Type B pancreatic cell (in vitro differentiated cells): ENCODE measurements around the gene PRR15L. TPM values are rescaled to one million over a fixed set of nuclear protein-coding genes. Genes with fewer than 3 reads are reported as not detected.
"Not testable (repeated sequence)": the region's sequence is repeated elsewhere in the genome, so short reads cannot be mapped to it uniquely, and the experiment has no call there.

Experiments
- DNase-seq: peaks from one replicate; pipeline ENCODE4 v3.0.0; 2021; ENCODE audit warnings: mixed read lengths; ENCODE audit not compliant: unreplicated experiment; ENCODE audit errors: extremely low spot score
- H3K27ac Mint-ChIP-seq: 2 replicates; pipeline ENCODE4 v1.8.0; 2021; ENCODE audit warnings: mild to moderate bottlenecking, mixed read lengths
- H3K27me3 Mint-ChIP-seq: 2 replicates; pipeline ENCODE4 v1.8.0; 2021; ENCODE audit warnings: mixed read lengths
- H3K36me3 Mint-ChIP-seq: 2 replicates; pipeline ENCODE4 v1.8.0; 2021; ENCODE audit warnings: mixed read lengths
- H3K4me1 Mint-ChIP-seq: one replicate; pipeline ENCODE4 v1.8.0; 2021; ENCODE audit warnings: mixed read lengths; ENCODE audit not compliant: unreplicated experiment
- H3K4me3 Mint-ChIP-seq: 2 replicates; pipeline ENCODE4 v1.8.0; 2021; ENCODE audit warnings: mild to moderate bottlenecking, mixed read lengths
- H3K9me3 Mint-ChIP-seq: 2 replicates; pipeline ENCODE4 v1.8.0; 2021; ENCODE audit warnings: mixed read lengths
- total RNA-seq: library from RNA; stranded (reverse); gene quantifications from 2 replicates; pipeline ENCODE4 v1.2.1, GENCODE V29; 2021; ENCODE audit warnings: low replicate concordance
- TF ChIP-seq, protein P1 (sequence below): fragments of 200-600 bp; sonication (generic); conservative IDR thresholded peaks from 2 replicates; pipeline ENCODE4 v1.5.0; 2021; ENCODE audit warnings: antibody characterized with exemption, mild to moderate bottlenecking

Gene PRR15L
- total RNA-seq, 1 donor from 2014 or later = 20.0 TPM

- H3K4me1 Mint-ChIP-seq = peaks cover 4% of the 10 kb centered on the region
- no peak for DNase-seq
- TF ChIP-seq, protein P1, sequence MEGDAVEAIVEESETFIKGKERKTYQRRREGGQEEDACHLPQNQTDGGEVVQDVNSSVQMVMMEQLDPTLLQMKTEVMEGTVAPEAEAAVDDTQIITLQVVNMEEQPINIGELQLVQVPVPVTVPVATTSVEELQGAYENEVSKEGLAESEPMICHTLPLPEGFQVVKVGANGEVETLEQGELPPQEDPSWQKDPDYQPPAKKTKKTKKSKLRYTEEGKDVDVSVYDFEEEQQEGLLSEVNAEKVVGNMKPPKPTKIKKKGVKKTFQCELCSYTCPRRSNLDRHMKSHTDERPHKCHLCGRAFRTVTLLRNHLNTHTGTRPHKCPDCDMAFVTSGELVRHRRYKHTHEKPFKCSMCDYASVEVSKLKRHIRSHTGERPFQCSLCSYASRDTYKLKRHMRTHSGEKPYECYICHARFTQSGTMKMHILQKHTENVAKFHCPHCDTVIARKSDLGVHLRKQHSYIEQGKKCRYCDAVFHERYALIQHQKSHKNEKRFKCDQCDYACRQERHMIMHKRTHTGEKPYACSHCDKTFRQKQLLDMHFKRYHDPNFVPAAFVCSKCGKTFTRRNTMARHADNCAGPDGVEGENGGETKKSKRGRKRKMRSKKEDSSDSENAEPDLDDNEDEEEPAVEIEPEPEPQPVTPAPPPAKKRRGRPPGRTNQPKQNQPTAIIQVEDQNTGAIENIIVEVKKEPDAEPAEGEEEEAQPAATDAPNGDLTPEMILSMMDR = no peak
- H3K4me3 Mint-ChIP-seq = no peak overlapping the region
- peaks cover 15% of the 10 kb centered on the region for H3K36me3 Mint-ChIP-seq
- no peaks in the 10 kb centered on the region for H3K9me3 Mint-ChIP-seq
- H3K27me3 Mint-ChIP-seq = no peaks in the 10 kb centered on the region
- no peak overlapping the region for H3K27ac Mint-ChIP-seq
These were observed 29.8 kb downstream of the PRR15L start for GRCh38 chr17:47927821-47928400.

- peaks cover 24% of the 10 kb centered on the region for H3K36me3 Mint-ChIP-seq
- no peak overlapping the region for H3K27ac Mint-ChIP-seq
- H3K4me1 Mint-ChIP-seq = peaks cover 4% of the 10 kb centered on the region
- no peaks in the 10 kb centered on the region for H3K9me3 Mint-ChIP-seq
- no peak overlapping the region for H3K4me3 Mint-ChIP-seq
- DNase-seq = no peak
- TF ChIP-seq, protein P1 = no peak
- no peaks in the 10 kb centered on the region for H3K27me3 Mint-ChIP-seq
These were observed 32.0 kb downstream of the PRR15L start for GRCh38 chr17:47925678-47925988.

- no peaks in the 10 kb centered on the region for H3K9me3 Mint-ChIP-seq
- no peak overlapping the region for H3K27ac Mint-ChIP-seq
- no peaks in the 10 kb centered on the region for H3K27me3 Mint-ChIP-seq
- TF ChIP-seq, protein P1 = no peak
- H3K36me3 Mint-ChIP-seq = peaks cover 25% of the 10 kb centered on the region
- no peak overlapping the region for H3K4me3 Mint-ChIP-seq
- H3K4me1 Mint-ChIP-seq = peaks cover 4% of the 10 kb centered on the region
- DNase-seq = no peak
These were observed 32.7 kb downstream of the PRR15L start for GRCh38 chr17:47924785-47925677.

DNA sequence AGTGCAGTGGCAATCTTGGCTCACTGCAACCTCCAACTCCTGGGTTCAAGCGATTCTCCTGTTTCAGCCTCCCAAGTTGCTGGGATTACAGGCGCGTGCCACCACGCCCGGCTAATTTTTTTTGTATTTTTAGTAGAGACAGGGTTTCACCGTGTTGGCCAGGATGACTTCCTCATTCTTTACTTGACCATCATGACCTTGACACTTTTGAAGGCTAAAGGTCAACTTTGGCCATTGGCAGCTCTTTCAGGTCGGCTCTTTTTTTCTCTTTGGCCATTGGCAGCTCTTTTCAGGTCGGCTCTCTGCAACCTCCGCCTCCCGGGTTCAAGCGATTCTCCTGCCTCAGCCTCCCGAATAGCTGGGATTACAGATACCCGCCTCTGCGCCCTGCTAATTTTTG lies 37.8 kb downstream of the PRR15L start:
- H3K4me1 Mint-ChIP-seq, H3K9me3 Mint-ChIP-seq, H3K4me3 Mint-ChIP-seq, DNase-seq, H3K27ac Mint-ChIP-seq, H3K27me3 Mint-ChIP-seq: not testable (repeated sequence)
- H3K36me3 Mint-ChIP-seq = peaks cover 15% of the 10 kb centered on the region

DNA sequence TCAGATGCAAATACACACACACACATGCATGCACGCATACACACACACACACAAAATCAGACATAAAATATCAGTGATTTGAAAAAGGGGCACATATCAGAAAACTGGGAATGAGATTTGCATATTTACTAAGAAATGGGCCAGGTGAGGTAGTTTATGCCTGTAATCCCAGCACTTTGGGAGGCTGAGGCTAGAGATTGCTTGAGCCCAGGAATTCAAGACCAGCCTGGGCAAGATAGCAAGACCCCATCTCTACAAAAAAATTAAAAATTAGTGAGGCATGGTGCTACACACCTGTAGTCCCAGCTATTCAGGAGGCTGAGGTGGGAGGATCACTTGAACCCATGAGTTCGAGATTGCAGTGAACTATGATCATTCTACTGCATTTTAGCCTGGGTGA lies 38.7 kb downstream of the PRR15L start:
- DNase-seq = no peak
- Mint-ChIP-seq H3K4me1 (no peaks in the 10 kb centered on the region), H3K27ac (no peak overlapping the region), H3K4me3 (no peak overlapping the region), H3K27me3 (no peaks in the 10 kb centered on the region), H3K9me3 (no peaks in the 10 kb centered on the region), H3K36me3 (peaks cover 15% of the 10 kb centered on the region)
- TF ChIP-seq, protein P1 = no peak

- no peaks in the 10 kb centered on the region for H3K4me1 Mint-ChIP-seq
- no peak for DNase-seq
- no peaks in the 10 kb centered on the region for H3K9me3 Mint-ChIP-seq
- peaks cover 15% of the 10 kb centered on the region for H3K36me3 Mint-ChIP-seq
- no peak overlapping the region for H3K27ac Mint-ChIP-seq
- TF ChIP-seq, protein P1 = no peak
- H3K27me3 Mint-ChIP-seq = no peaks in the 10 kb centered on the region
- no peak overlapping the region for H3K4me3 Mint-ChIP-seq
These were observed 39.7 kb downstream of the PRR15L start for GRCh38 chr17:47918006-47918405.
